ENCODE results near the gene MRO. TPM values are rescaled to one million over a fixed set of nuclear protein-coding genes. Genes with fewer than 3 reads are reported as not detected.

The MRO gene
- total and polyA plus RNA-seq, 2 of the 4 experiments (the other 2 are of a cell fraction), result not detected

DNA sequence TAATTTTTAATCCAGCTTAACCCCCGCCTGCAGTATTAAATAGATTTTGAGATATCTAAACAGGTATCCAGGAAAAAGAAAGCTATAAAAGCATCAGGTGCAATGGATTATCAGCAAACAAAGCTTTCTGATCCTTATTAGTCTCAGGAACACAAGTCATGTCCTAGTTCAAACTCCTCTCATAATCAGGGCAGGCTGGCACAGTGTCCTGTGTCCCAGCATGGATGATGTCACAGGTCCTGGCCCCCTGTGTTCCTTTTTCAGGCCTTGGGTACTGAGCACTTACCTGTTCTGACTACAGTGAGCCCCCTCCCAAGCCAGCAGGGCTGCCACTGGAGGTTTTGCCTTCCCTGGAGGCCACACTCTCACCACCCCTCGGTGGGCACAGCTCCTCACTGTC lies 19.5 kb upstream of the MRO start:
- H3K4me3 ChIP-seq (ENCODE audit: insufficient read depth, low read depth, low read length), result no peak overlapping the region
- no peaks in the 10 kb centered on the region for H3K36me3 ChIP-seq (ENCODE audit: control insufficient read depth, insufficient read depth, low read length)
- in situ Hi-C loops (cut with MboI; ENCODE audit: low sequenced_read_pairs) (no loop called here), intact Hi-C loops (cut with micrococcal nuclease) (no loop called here), dilution Hi-C loops (cut with HindIII; ENCODE audit: low sequenced_read_pairs, unreplicated experiment) (no loop called here)
- no peak overlapping the region for H3K18ac ChIP-seq (ENCODE audit: low read depth, low read length)
- no peak overlapping the region for H2AK9ac ChIP-seq (replicated peaks; ENCODE audit: low read depth, low read length, poor library complexity)
- no peak overlapping the region for H3K14ac ChIP-seq (replicated peaks; ENCODE audit: low read depth, low read length)
- WGBS, 2 experiments (ENCODE audit: extremely low coverage in 2 of 2, insufficient read length in 1 of 2), result no CpG with 5 or more reads among the region's 2 CpGs
- H3K4ac ChIP-seq (ENCODE audit: low read depth, low read length), result no peak overlapping the region
- H3K56ac ChIP-seq (ENCODE audit: extremely low read depth, insufficient read depth, low read length), result no peak overlapping the region
- H3K4me1 ChIP-seq (ENCODE audit: control insufficient read depth, insufficient read depth, low read length), result no peaks in the 10 kb centered on the region
- no peaks in the 10 kb centered on the region for H3K9me1 ChIP-seq (ENCODE audit: insufficient read depth, low read length)
- H3K79me1 ChIP-seq (ENCODE audit: low read depth in 1 of 2, low read length in 2 of 2), result no peaks in the 10 kb centered on the region
- TF ChIP-seq CEBPB (IDR thresholded peaks at IDR 0.05; ENCODE audit: low read depth, low read length) (no peak), RAD21 (IDR thresholded peaks at IDR 0.05; ENCODE audit: low read length) (no peak), CHD1 (IDR thresholded peaks at IDR 0.05; ENCODE audit: low read depth, low read length) (no peak), NFE2L2 (IDR thresholded peaks at IDR 0.05; ENCODE audit: low read depth, low read length) (no peak), RFX5 (IDR thresholded peaks at IDR 0.05; ENCODE audit: low read depth, low read length) (no peak), BHLHE40 (IDR thresholded peaks at IDR 0.05; ENCODE audit: low read depth, low read length) (no peak), MAFK (IDR thresholded peaks at IDR 0.05; ENCODE audit: low read depth, low read length) (no peak)
- TF ChIP-seq, protein P1, sequence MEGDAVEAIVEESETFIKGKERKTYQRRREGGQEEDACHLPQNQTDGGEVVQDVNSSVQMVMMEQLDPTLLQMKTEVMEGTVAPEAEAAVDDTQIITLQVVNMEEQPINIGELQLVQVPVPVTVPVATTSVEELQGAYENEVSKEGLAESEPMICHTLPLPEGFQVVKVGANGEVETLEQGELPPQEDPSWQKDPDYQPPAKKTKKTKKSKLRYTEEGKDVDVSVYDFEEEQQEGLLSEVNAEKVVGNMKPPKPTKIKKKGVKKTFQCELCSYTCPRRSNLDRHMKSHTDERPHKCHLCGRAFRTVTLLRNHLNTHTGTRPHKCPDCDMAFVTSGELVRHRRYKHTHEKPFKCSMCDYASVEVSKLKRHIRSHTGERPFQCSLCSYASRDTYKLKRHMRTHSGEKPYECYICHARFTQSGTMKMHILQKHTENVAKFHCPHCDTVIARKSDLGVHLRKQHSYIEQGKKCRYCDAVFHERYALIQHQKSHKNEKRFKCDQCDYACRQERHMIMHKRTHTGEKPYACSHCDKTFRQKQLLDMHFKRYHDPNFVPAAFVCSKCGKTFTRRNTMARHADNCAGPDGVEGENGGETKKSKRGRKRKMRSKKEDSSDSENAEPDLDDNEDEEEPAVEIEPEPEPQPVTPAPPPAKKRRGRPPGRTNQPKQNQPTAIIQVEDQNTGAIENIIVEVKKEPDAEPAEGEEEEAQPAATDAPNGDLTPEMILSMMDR (conservative IDR thresholded peaks at IDR 0.05; ENCODE audit: low read depth, low read length), result no peak
- H2BK5ac ChIP-seq (ENCODE audit: low read depth, low read length, poor library complexity, severe bottlenecking), result no peak overlapping the region
- no peak overlapping the region for H3K9ac ChIP-seq (ENCODE audit: low read depth, low read length)
- no peaks in the 10 kb centered on the region for H4K20me1 ChIP-seq (ENCODE audit: insufficient read depth, low read length)
- CTCF ChIA-PET, result interaction anchor here (0.7 kb wide), 1 partner anchor 12 kb away, joined by 5 read pairs; no protein-coding TSS in a partner anchor
- no peak for DNase-seq
- H2BK120ac ChIP-seq (ENCODE audit: low read depth, low read length), result no peak overlapping the region
- no peak overlapping the region for H3K23ac ChIP-seq (ENCODE audit: low read depth, low read length)
- H2BK20ac ChIP-seq (ENCODE audit: low read depth, low read length), result no peak overlapping the region
- H4K8ac ChIP-seq (ENCODE audit: low read depth in 2 of 2, low read length in 2 of 2), result no peak overlapping the region
- H2AK5ac ChIP-seq (ENCODE audit: low read depth, low read length), result no peak overlapping the region
- peaks cover 3% of the 10 kb centered on the region for H3K27me3 ChIP-seq (ENCODE audit: control insufficient read depth, insufficient read depth, low read length)
- no peaks in the 10 kb centered on the region for H3K9me3 ChIP-seq (ENCODE audit: control insufficient read depth, insufficient read depth, low read length)
- no peak overlapping the region for H4K5ac ChIP-seq (ENCODE audit: low read depth, low read length)
- no peak overlapping the region for H4K91ac ChIP-seq (ENCODE audit: insufficient read depth, low read depth, low read length)
- no peak overlapping the region for H3K27ac ChIP-seq (ENCODE audit: insufficient read depth, low read length)
- H3K4me2 ChIP-seq (ENCODE audit: low read depth, low read length), result no peak overlapping the region
- H2AFZ ChIP-seq (replicated peaks; ENCODE audit: low read length, poor library complexity), result no peak overlapping the region
- ATAC-seq (ENCODE audit: low read depth), result no peak
- POLR2A ChIA-PET (ENCODE audit: unreplicated experiment), result no interaction called here
- no TSS peak for BruUV-seq (replicated peaks)
- no peak overlapping the region for H2BK15ac ChIP-seq (ENCODE audit: low read depth, low read length)
